Activated CD4-positive, alpha-beta T cell treated with anti-CD3 and anti-CD28 coated beads, Interleukin-2, amount 50 U/mL, for 1 hour (primary cell): ENCODE measurements around the gene ATP1A2.

Experiments used
- DNase-seq: peaks from one replicate; pipeline ENCODE4 v3.0.0-alpha.2; 2020

ATP1A2 gene

DNA sequence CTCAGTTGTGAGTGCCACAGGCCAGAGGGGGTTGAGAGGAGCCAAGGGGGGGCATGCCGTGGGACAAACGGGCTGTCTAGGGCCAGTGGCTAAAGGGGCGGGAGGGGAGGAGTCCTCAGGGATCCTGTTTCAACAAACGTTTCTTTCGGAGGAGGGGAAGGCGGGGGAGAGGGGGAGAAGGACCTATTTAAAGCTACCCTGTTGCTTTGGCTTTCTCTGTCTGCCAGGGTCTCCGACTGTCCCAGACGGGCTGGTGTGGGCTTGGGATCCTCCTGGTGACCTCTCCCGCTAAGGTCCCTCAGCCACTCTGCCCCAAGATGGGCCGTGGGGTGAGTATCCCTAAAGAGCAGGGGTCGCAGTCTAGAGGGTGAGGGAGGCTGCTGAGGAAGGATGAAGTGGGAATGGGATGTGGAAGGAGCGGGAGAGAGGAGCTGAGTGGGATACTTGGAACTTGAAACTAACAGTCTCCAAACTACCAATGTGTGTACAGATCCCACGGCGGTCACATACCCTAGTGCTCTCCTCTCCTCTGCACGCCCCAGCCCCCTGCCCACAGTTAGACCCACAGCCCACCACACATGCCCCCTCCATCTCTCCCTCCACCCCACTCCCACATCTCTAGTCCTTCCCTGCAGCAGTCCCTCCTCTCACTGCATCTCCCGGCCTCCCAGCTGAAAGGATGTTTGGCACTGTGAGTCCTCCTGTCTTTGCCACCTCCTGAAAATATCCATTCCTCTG lies at the start of gene ATP1A2:
Gene ATP1A2 (plus strand): TSS at position 215 of the 738 bp plus-strand sequence. CDS start 103 bp downstream, at position 318.
- no peak for DNase-seq

- DNase-seq = no peak
Observed at GRCh38 chr1:160066829-160067745, 48.5 kb upstream of the ATP1A2 start.

GRCh38 chr1:160068225-160068624 lies 47.3 kb upstream of the ATP1A2 start:
- DNase-seq = no peak

DNA sequence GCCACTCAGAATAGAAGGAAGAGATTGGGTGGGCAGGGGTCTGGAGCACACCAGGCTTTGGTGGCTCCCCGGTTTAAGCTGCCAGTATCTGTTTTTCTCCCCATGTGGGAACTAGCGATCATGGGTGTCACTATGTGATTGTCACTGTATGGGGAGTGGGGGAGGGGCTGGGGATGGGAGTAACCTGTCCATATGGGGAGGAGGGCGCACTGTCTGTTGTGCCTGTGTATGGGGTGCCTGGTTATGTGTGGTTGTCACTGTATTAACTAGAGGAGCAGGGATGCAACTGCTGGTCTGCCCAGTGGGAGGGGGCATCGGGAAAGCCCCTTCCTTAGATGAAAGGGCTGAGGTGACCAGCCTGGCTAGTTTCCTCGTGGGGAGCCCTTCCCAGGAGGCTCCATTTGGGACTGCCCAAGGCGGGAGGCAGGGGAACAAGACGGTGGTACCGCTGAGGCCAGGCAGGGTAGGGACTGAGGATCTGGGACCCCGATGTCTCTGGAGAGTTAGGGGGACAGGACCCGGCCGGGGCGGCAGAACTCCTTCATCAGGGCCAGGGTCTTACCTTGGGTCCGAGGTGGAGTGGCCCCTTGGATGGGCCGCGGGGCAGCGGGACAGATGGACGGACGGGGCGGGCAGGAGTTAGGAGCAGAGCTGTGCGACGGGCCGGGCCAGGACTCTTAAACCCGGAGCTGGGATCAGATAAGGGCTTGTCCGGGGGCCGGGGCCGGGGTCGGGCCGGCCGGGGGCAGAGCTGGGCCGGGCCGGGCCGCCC lies 45.9 kb upstream of the ATP1A2 start, which contains the start of gene KCNJ10:
Gene KCNJ10 (minus strand): TSS at position 701 of the 772 bp plus-strand sequence. CDS start 27,628 bp downstream, outside the sequence.
- DNase-seq = no peak

DNA sequence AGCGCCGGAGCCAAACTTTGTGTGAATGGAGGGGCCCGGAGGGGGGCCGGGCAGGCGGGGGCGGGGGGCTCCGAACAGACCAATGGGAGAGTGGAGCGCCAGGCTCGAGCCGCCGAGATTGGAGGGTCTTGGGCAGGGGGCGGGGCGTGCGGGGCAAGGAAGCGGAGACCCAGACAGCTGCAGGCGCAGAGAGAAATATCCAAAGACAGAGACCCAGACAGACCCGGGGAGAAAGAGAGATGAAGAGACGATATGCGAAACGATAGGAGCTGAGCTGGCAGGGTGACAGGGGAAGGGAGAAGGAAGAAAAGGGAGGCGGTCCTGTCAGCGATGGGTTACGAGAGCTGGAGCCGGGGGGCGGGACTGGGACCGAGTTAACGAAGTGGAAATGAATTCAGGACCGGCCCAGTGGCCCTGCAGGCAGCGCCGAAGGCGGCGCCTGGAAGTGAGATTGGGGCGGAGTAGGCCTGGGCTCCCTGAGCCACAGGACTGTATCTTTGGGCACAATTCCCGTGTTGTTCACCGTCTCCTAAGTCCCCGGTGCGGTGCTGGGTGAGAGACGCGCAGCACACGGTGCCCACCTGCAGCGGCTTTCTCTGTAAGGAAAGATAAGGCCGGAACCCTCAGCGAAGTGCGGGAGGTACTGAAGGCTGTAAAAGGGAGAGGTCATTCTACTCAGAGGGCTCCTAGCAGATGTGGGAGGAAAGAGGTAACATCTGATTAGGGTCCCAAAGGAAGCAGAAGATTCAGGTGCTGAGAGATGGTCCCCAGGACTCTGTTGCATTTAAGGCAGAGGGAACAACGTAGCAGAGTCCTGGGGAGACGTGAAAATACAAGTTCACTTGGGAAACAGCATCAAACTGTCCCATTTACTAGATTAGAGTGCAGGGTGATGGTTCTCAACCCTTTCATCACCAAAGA lies 45.1 kb upstream of the ATP1A2 start:
- DNase-seq = peak; percentile 71

DNA sequence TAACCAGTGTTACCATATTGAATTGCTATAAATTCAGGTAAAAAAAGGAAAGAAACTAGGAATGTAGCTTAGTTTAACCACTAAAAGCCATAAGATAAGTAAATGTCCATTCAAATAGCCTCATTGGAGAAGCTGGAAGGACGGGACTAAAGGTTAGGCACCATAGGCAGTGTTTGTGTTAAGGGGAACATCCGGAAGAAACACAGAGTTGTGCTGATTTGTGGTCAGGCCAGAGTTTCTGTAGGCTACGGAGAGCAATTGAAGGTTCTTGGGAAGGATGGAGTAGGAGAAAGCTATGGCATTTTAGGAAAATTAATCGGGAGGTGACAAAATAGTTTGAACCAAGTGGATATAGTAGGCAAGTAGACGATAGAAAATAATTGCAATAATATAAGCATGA lies 44.3 kb upstream of the ATP1A2 start:
- DNase-seq = no peak

GRCh38 chr1:160074865-160075264 lies 40.7 kb upstream of the ATP1A2 start:
- no peak for DNase-seq

GRCh38 chr1:160075836-160076235 lies 39.7 kb upstream of the ATP1A2 start:
- DNase-seq = no peak

GRCh38 chr1:160076295-160076694 lies 39.3 kb upstream of the ATP1A2 start:
- no peak for DNase-seq

DNA sequence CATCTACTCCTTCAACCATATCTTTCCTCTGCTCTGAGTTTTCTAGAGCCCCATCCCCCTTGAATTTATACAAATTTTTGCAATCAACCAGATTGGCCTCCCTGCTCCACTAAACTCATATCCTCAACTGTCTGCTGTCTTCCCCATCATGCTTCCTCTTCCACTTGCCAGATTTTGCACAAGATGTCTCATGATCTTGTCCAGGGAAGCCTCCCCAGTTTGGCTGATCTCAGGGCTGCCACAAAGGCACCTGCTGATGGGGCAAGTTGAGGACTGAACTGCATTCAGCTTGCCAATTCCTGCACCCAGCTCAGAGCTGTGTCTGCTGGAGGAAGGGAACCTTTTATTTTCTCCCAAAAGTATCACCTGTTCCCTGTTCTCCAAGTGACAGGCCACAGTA lies 38.1 kb upstream of the ATP1A2 start:
- DNase-seq = no peak

GRCh38 chr1:160078512-160079195 lies 36.9 kb upstream of the ATP1A2 start:
- peak; percentile 57 for DNase-seq

DNA sequence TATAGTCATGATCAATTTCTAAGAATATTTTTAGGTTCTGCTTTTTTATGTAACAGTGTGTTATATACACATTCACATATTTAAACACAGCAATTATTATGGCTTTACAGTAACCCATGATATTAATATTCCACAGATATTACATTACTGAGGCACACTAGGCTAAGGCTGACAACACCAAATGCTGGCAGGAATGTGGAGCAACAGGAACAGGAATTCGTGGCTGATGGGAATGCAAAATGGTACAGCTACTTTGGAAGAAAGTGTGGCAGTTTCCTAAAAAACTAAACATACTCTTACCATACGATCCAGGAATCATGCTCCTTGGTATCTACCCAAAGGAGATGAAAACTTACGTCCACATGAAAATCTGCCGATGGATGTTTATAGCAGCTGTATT lies 36.1 kb upstream of the ATP1A2 start:
- no peak for DNase-seq

- no peak for DNase-seq
Observed at GRCh38 chr1:160080381-160081100, 35.0 kb upstream of the ATP1A2 start.

DNA sequence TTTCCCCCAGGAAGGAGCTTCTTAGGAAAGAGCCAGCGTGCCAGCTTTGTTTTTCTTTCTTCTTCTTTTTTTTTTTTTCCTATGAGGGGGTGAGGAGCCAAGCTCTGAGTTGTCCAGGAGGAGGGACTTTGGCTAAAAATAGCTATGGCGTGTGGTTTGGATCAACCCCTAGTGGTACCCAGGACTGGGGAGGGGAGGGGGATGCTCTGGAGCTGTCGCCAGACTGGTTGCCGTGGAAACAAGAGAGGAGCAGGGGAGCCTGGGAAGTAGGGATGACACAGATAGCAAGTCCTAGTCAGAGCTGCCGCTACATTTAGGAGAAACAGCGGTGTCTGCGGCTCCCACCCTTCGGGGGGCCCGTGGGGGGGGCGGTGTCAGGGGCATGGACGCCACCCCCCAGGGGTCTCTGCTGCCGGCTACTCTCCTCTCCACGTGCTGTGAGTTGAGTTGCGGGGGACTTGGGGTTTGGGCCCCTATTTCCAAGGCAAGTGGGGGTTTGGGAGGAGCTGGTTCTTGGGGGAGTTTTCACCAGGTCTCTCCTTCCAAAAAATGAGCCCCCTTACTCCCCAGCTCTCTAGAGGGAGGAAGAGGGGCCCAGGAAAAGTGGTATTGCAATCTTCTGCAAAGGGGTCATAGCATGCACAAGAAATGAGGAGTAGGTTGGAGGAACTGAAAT lies 34.2 kb upstream of the ATP1A2 start, which contains the start of gene KCNJ9:
Gene KCNJ9 (plus strand): TSS at position 278 of the 676 bp plus-strand sequence. CDS start 2,493 bp downstream, outside the sequence.
- DNase-seq = no peak

GRCh38 chr1:160082487-160082886 lies 33.1 kb upstream of the ATP1A2 start:
- DNase-seq = no peak

DNA sequence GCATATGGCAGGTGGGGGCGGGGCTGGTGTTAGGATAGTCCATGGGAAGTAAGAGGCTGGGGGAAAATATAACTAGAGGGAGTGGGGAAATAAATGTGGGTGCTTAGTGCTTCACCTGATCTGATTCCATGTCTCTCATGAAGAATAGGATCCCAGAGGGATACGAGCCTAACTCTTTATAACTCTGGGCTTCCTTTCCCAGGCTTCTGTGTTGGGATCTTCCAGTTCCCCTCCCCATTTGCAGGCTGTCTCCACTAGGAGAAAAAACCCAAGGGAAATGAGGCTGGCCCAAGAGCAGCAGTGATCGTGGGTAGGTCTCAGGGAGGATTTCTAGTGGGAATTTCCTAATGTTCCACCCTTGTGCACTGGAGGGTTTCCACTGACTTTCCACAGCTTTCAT lies 32.6 kb upstream of the ATP1A2 start:
- DNase-seq = no peak

- DNase-seq = peak; percentile 79
Observed at GRCh38 chr1:160083968-160084770, 31.4 kb upstream of the ATP1A2 start.

DNA sequence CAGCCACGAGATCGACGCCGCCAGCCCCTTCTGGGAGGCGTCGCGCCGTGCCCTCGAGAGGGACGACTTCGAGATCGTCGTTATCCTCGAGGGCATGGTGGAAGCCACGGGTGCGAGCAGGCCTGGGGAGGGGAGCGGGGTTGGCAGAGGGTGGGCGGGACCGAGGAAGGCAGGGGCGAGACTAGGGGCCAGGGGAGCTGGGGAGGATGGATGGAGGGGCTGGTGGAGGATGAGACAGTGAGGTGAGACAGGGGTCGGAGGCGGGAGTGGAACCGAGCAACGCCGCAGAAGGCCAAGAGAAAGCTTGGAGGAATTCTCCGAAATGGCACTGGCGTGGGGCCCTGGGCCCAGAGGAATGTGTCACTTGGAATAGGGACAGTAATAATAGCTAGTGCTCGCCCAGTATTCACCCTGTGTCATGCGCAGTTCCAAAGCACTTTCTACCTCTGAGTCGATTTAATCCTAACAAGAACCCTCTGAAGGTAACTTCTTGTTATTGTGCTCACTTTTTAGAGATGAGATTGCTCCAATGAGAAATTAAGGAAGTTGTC lies 30.7 kb upstream of the ATP1A2 start:
- no peak for DNase-seq
